HG03060 (cell line): Measurements from ENCODE around the gene BRINP3.

Source experiments
- ATAC-seq: cut with Tn5 transposase; IDR thresholded peaks from one replicate; pipeline ENCODE4 v1.9.1; 2021; ENCODE audit warnings: low read depth, moderate number of reproducible peaks; ENCODE audit not compliant: unreplicated experiment

Gene BRINP3

GRCh38 chr1:190453550-190453949, 24.1 kb downstream of the BRINP3 start:
- ATAC-seq: no peak

GRCh38 chr1:190452272-190452848, 25.3 kb downstream of the BRINP3 start:
- no peak for ATAC-seq

- no peak for ATAC-seq
Observed at GRCh38 chr1:190444464-190444863, 33.2 kb downstream of the BRINP3 start.

GRCh38 chr1:190439447-190439846, 38.2 kb downstream of the BRINP3 start:
- ATAC-seq: no peak

GRCh38 chr1:190436615-190437014, 41.0 kb downstream of the BRINP3 start:
- ATAC-seq: no peak

GRCh38 chr1:190429932-190430331, 47.7 kb downstream of the BRINP3 start:
- no peak for ATAC-seq

- ATAC-seq: no peak
Observed at GRCh38 chr1:190429141-190429540, 48.5 kb downstream of the BRINP3 start.

GRCh38 chr1:190416239-190416638, 61.4 kb downstream of the BRINP3 start:
- no peak for ATAC-seq

- ATAC-seq: no peak
Observed at GRCh38 chr1:190413142-190413541, 64.5 kb downstream of the BRINP3 start.

GRCh38 chr1:190403402-190403801, 74.3 kb downstream of the BRINP3 start:
- ATAC-seq: no peak

GRCh38 chr1:190399233-190399632, 78.4 kb downstream of the BRINP3 start:
- no peak for ATAC-seq

GRCh38 chr1:190391582-190391981, 86.1 kb downstream of the BRINP3 start:
- ATAC-seq: no peak

- no peak for ATAC-seq
Observed at GRCh38 chr1:190377991-190378390, 99.7 kb downstream of the BRINP3 start.

- ATAC-seq: no peak
Observed at GRCh38 chr1:190377294-190377693, 100.4 kb downstream of the BRINP3 start.

- ATAC-seq: no peak
Observed at GRCh38 chr1:190376044-190376443, 101.6 kb downstream of the BRINP3 start.

GRCh38 chr1:190373705-190374336, 103.8 kb downstream of the BRINP3 start:
- ATAC-seq: peak; percentile 51

GRCh38 chr1:190367200-190367599, 110.5 kb downstream of the BRINP3 start:
- ATAC-seq: no peak

GRCh38 chr1:190365283-190365682, 112.4 kb downstream of the BRINP3 start:
- ATAC-seq: no peak

- no peak for ATAC-seq
Observed at GRCh38 chr1:190353538-190354101, 124.0 kb downstream of the BRINP3 start.

- no peak for ATAC-seq
Observed at GRCh38 chr1:190344454-190344853, 133.2 kb downstream of the BRINP3 start.

GRCh38 chr1:190338829-190339228, 138.8 kb downstream of the BRINP3 start:
- ATAC-seq: no peak

- ATAC-seq: no peak
Observed at GRCh38 chr1:190328871-190329270, 148.8 kb downstream of the BRINP3 start.
